Measurements from ENCODE around the gene OR11L1. TPM values are rescaled to one million over a fixed set of nuclear protein-coding genes. Genes with fewer than 3 reads are reported as not detected.
A peak's percentile ranks its signal among the peaks of the same experiment; 100 is the strongest.

Gene OR11L1
- total and polyA plus RNA-seq, 9 donors = not detected

- no peak overlapping the region for H3K27ac ChIP-seq (ENCODE audit: low read length)
- 80% methylated on average over 13 of the region's 14 CpGs for WGBS (ENCODE audit: insufficient coverage)
- H3K4me1 ChIP-seq (ENCODE audit: control insufficient read depth, insufficient read depth, low read length) = no peaks in the 10 kb centered on the region
- no peaks in the 10 kb centered on the region for H3K36me3 ChIP-seq (ENCODE audit: control insufficient read depth, insufficient read depth, low read length)
- H3K4me3 ChIP-seq (ENCODE audit: low read length) = no peak overlapping the region
- H3K27me3 ChIP-seq (ENCODE audit: control insufficient read depth, insufficient read depth, low read length) = peaks cover 16% of the 10 kb centered on the region
- DNase-seq = peak; percentile 4
- H3K9me3 ChIP-seq (replicated peaks; ENCODE audit: control insufficient read depth, low read depth, low read length) = no peaks in the 10 kb centered on the region
Measured at GRCh38 chr1:247854899-247855545, 13.3 kb upstream of the OR11L1 start.

GRCh38 chr1:247849616-247850015 is 7.9 kb upstream of the OR11L1 start:
- H3K36me3 ChIP-seq (ENCODE audit: control insufficient read depth, insufficient read depth, low read length) = no peaks in the 10 kb centered on the region
- H3K27me3 ChIP-seq (ENCODE audit: control insufficient read depth, insufficient read depth, low read length) = no peaks in the 10 kb centered on the region
- no peak overlapping the region for H3K27ac ChIP-seq (ENCODE audit: low read length)
- no peaks in the 10 kb centered on the region for H3K9me3 ChIP-seq (replicated peaks; ENCODE audit: control insufficient read depth, low read depth, low read length)
- WGBS (ENCODE audit: insufficient coverage) = no CpG with 5 or more reads among the region's 1 CpG
- H3K4me1 ChIP-seq (ENCODE audit: control insufficient read depth, insufficient read depth, low read length) = no peaks in the 10 kb centered on the region
- H3K4me3 ChIP-seq (ENCODE audit: low read length) = no peak overlapping the region
- DNase-seq = no peak

GRCh38 chr1:247848346-247848745 is 6.7 kb upstream of the OR11L1 start:
- H3K27me3 ChIP-seq (ENCODE audit: control insufficient read depth, insufficient read depth, low read length) = no peaks in the 10 kb centered on the region
- WGBS (ENCODE audit: insufficient coverage) = 92% methylated on average over 5 of the region's 7 CpGs
- no peak overlapping the region for H3K27ac ChIP-seq (ENCODE audit: low read length)
- no peaks in the 10 kb centered on the region for H3K4me1 ChIP-seq (ENCODE audit: control insufficient read depth, insufficient read depth, low read length)
- H3K36me3 ChIP-seq (ENCODE audit: control insufficient read depth, insufficient read depth, low read length) = no peaks in the 10 kb centered on the region
- no peak overlapping the region for H3K4me3 ChIP-seq (ENCODE audit: low read length)
- no peaks in the 10 kb centered on the region for H3K9me3 ChIP-seq (replicated peaks; ENCODE audit: control insufficient read depth, low read depth, low read length)
- DNase-seq = no peak

DNA sequence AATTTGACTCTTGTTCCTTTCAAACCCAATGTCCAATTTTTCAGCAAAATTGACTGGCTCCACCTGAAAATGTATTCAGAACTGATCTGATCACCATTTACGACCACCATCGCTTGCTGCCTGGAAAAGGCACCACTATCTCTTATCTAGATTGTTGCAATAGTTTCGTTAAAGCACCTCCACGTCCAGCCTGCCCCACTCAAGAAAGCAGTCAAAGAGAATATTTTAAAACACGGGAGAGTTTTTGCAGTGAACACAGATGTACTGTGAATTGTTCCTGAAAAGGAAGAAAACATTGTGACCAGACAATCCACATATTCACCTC is 4.0 kb upstream of the OR11L1 start:
- Histone ChIP-seq H3K4me3 (ENCODE audit: low read length) (no peak overlapping the region), H3K27ac (ENCODE audit: low read length) (no peak overlapping the region), H3K27me3 (ENCODE audit: control insufficient read depth, insufficient read depth, low read length) (no peaks in the 10 kb centered on the region), H3K36me3 (ENCODE audit: control insufficient read depth, insufficient read depth, low read length) (no peaks in the 10 kb centered on the region), H3K4me1 (ENCODE audit: control insufficient read depth, insufficient read depth, low read length) (no peaks in the 10 kb centered on the region), H3K9me3 (replicated peaks; ENCODE audit: control insufficient read depth, low read depth, low read length) (no peaks in the 10 kb centered on the region)
- DNase-seq = no peak
- WGBS (ENCODE audit: insufficient coverage) = 88% methylated on average over 2 of the region's 5 CpGs

- Histone ChIP-seq H3K27me3 (ENCODE audit: control insufficient read depth, insufficient read depth, low read length) (no peaks in the 10 kb centered on the region), H3K4me3 (ENCODE audit: low read length) (no peak overlapping the region), H3K9me3 (replicated peaks; ENCODE audit: control insufficient read depth, low read depth, low read length) (no peaks in the 10 kb centered on the region), H3K27ac (ENCODE audit: low read length) (no peak overlapping the region), H3K4me1 (ENCODE audit: control insufficient read depth, insufficient read depth, low read length) (no peaks in the 10 kb centered on the region), H3K36me3 (ENCODE audit: control insufficient read depth, insufficient read depth, low read length) (no peaks in the 10 kb centered on the region)
- 67% methylated on average over 12 of the region's 12 CpGs for WGBS (ENCODE audit: insufficient coverage)
- DNase-seq = no peak
Measured at GRCh38 chr1:247845011-247845692, 3.5 kb upstream of the OR11L1 start.

GRCh38 chr1:247843411-247843810 is 1.7 kb upstream of the OR11L1 start:
- Histone ChIP-seq H3K36me3 (ENCODE audit: control insufficient read depth, insufficient read depth, low read length) (no peaks in the 10 kb centered on the region), H3K4me1 (ENCODE audit: control insufficient read depth, insufficient read depth, low read length) (no peaks in the 10 kb centered on the region), H3K9me3 (replicated peaks; ENCODE audit: control insufficient read depth, low read depth, low read length) (no peaks in the 10 kb centered on the region), H3K27me3 (ENCODE audit: control insufficient read depth, insufficient read depth, low read length) (no peaks in the 10 kb centered on the region), H3K4me3 (ENCODE audit: low read length) (no peak overlapping the region), H3K27ac (ENCODE audit: low read length) (no peak overlapping the region)
- WGBS (ENCODE audit: insufficient coverage) = 91% methylated on average over 1 of the region's 2 CpGs
- DNase-seq = no peak

- 78% methylated on average over 2 of the region's 2 CpGs for WGBS (ENCODE audit: insufficient coverage)
- no peak for DNase-seq
Measured at GRCh38 chr1:247840818-247841217, 878 bp downstream of the OR11L1 start.

GRCh38 chr1:247833601-247834000 is 8.1 kb downstream of the OR11L1 start:
- H3K4me3 ChIP-seq (ENCODE audit: low read length) = no peak overlapping the region
- no peak overlapping the region for H3K27ac ChIP-seq (ENCODE audit: low read length)
- no peaks in the 10 kb centered on the region for H3K4me1 ChIP-seq (ENCODE audit: control insufficient read depth, insufficient read depth, low read length)
- H3K9me3 ChIP-seq (replicated peaks; ENCODE audit: control insufficient read depth, low read depth, low read length) = no peaks in the 10 kb centered on the region
- H3K27me3 ChIP-seq (ENCODE audit: control insufficient read depth, insufficient read depth, low read length) = no peaks in the 10 kb centered on the region
- DNase-seq = no peak
- WGBS (ENCODE audit: insufficient coverage) = 54% methylated on average over 6 of the region's 6 CpGs
- H3K36me3 ChIP-seq (ENCODE audit: control insufficient read depth, insufficient read depth, low read length) = no peaks in the 10 kb centered on the region

More at GRCh38 chr1:247840818-247841217, 878 bp downstream of the OR11L1 start:
- Histone ChIP-seq H3K36me3 (ENCODE audit: control insufficient read depth, insufficient read depth, low read length) (no peaks in the 10 kb centered on the region), H3K27ac (ENCODE audit: low read length) (no peak overlapping the region), H3K27me3 (ENCODE audit: control insufficient read depth, insufficient read depth, low read length) (no peaks in the 10 kb centered on the region), H3K9me3 (replicated peaks; ENCODE audit: control insufficient read depth, low read depth, low read length) (no peaks in the 10 kb centered on the region), H3K4me3 (ENCODE audit: low read length) (no peak overlapping the region), H3K4me1 (ENCODE audit: control insufficient read depth, insufficient read depth, low read length) (no peaks in the 10 kb centered on the region)

- Histone ChIP-seq H3K36me3 (ENCODE audit: control insufficient read depth, insufficient read depth, low read length) (no peaks in the 10 kb centered on the region), H3K27me3 (ENCODE audit: control insufficient read depth, insufficient read depth, low read length) (no peaks in the 10 kb centered on the region), H3K4me1 (ENCODE audit: control insufficient read depth, insufficient read depth, low read length) (no peaks in the 10 kb centered on the region), H3K4me3 (ENCODE audit: low read length) (no peak overlapping the region), H3K9me3 (replicated peaks; ENCODE audit: control insufficient read depth, low read depth, low read length) (no peaks in the 10 kb centered on the region), H3K27ac (ENCODE audit: low read length) (no peak overlapping the region)
- no peak for DNase-seq
- 0% methylated on average over 1 of the region's 1 CpG for WGBS (ENCODE audit: insufficient coverage)
Measured at GRCh38 chr1:247829656-247830055, 12.0 kb downstream of the OR11L1 start.

DNA sequence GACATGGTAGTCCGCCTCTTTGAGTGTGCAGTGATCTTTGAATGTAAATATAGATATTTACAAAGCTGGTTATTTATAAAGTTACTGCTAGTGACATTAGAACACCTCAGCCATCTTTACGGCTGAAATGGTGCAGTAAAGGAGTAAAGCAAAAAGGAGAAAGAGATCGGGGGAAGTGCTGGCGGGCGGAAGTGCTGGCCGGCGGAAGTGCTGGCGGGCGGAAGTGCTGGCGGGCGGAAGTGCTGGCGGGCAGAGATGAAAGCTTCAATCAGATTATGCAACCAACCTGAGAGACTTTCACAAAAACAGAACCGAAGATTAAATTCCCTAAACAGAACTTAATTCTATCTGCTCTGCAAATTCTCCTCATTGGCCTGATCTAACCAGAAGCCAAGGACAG is 16.3 kb downstream of the OR11L1 start:
- Histone ChIP-seq H3K4me1 (ENCODE audit: control insufficient read depth, insufficient read depth, low read length) (no peaks in the 10 kb centered on the region), H3K4me3 (ENCODE audit: low read length) (no peak overlapping the region), H3K36me3 (ENCODE audit: control insufficient read depth, insufficient read depth, low read length) (no peaks in the 10 kb centered on the region), H3K9me3 (replicated peaks; ENCODE audit: control insufficient read depth, low read depth, low read length) (no peaks in the 10 kb centered on the region), H3K27me3 (ENCODE audit: control insufficient read depth, insufficient read depth, low read length) (no peaks in the 10 kb centered on the region), H3K27ac (ENCODE audit: low read length) (no peak overlapping the region)
- no peak for DNase-seq
- no CpG with 5 or more reads among the region's 13 CpGs for WGBS (ENCODE audit: insufficient coverage)
